K562 (cell line): ENCODE measurements around the gene PTP4A2. TPM values are rescaled to one million over a fixed set of nuclear protein-coding genes. Genes with fewer than 3 reads are reported as not detected.
"Not testable (repeated sequence)": the region's sequence is repeated elsewhere in the genome, so short reads cannot be mapped to it uniquely, and the experiment has no call there.

Experiments
- ATAC-seq: fragments of 200-7000 bp; cut with Tn5 transposase; 3 replicates; pipeline ENCODE4 v1.9.1; 2020; ENCODE audit warnings: moderate library complexity
- BruUV-seq: library from RNA; stranded (reverse); fragments of 400-500 nt; replicated peaks from 2 replicates; lab custom pipeline; 2021; lab: Mats Ljungman, UMichigan
- CTCF ChIA-PET: fragments of 300-600 bp; formaldehyde crosslinking; extraction: SDS; loops from one replicate; lab custom pipeline; 2021; ENCODE audit warnings: low intra/inter-chr PET ratio; lab: Yijun Ruan, JAX
- POLR2A ChIA-PET: fragments of 300-600, 350-650 bp; sonication (Branson Sonifier 250); formaldehyde crosslinking; extraction: SDS; loops from one replicate; lab custom pipeline; 2021; ENCODE audit warnings: antibody characterized with exemption, inconsistent platforms; lab: Yijun Ruan, JAX
- DNase-seq, 4 experiments: peaks; one replicate each; pipeline versions ENCODE4 v3.0.0 to v3.0.0-alpha.2; 2011 to 2018; ENCODE audit warnings: low spot score in 3 of 4, mixed read lengths in 3 of 4; ENCODE audit errors: extremely low read depth in 1 of 4
- FAIRE-seq: peaks from 2 replicates; lab custom pipeline; 2011; peaks lifted over from hg19 to GRCh38; lab: Jason Lieb, UNC
- H2AFZ ChIP-seq: 2 replicates; pipeline ENCODE4 v1.6.0; 2011; ENCODE audit warnings: low read depth, low read length, control low read depth, inconsistent platforms
- H3K27ac ChIP-seq: fragments of 200-600 bp; 3 replicates; pipeline ENCODE4 v1.8.0; 2011; ENCODE audit warnings: low read depth, mild to moderate bottlenecking, control low read depth, inconsistent platforms, low read length, moderate library complexity, mixed read lengths; ENCODE audit errors: extremely low read depth
- H3K27me3 ChIP-seq, 2 experiments: fragments of 300-600 bp in 1 of 2; 2 replicates in 1 of 2; 3 replicates in 1 of 2; pipeline versions ENCODE4 v1.6.0 to v1.8.0; 2011; ENCODE audit warnings: inconsistent platforms in 2 of 2, low read length in 2 of 2, mild to moderate bottlenecking in 1 of 2, mixed read lengths in 1 of 2, moderate library complexity in 1 of 2; ENCODE audit not compliant: control insufficient read depth in 2 of 2, insufficient read depth in 2 of 2
- H3K36me3 ChIP-seq: fragments of 300-600 bp; 3 replicates; pipeline ENCODE4 v1.8.0; 2011; ENCODE audit warnings: mild to moderate bottlenecking, low read length, inconsistent platforms; ENCODE audit not compliant: control insufficient read depth, insufficient read depth
- H3K4me1 ChIP-seq, 2 experiments: fragments of 200-600 bp in 1 of 2; replicated peaks in 1 of 2; 2 replicates in 1 of 2; 3 replicates in 1 of 2; pipeline versions ENCODE4 v1.5.1 to v1.8.0; 2011; ENCODE audit warnings: inconsistent platforms in 2 of 2, low read length in 2 of 2, mild to moderate bottlenecking in 1 of 2, mixed read lengths in 1 of 2, moderate library complexity in 1 of 2; ENCODE audit not compliant: control insufficient read depth in 2 of 2, insufficient read depth in 2 of 2
- H3K4me2 ChIP-seq: 2 replicates; pipeline ENCODE4 v1.6.1; 2011; ENCODE audit warnings: low read length, control low read depth, inconsistent platforms, mixed read lengths; ENCODE audit not compliant: insufficient read depth
- H3K4me3 ChIP-seq: fragments of 200-600 bp; sonication (generic), shearing (Covaris generic); 2 replicates; pipeline ENCODE4 v1.5.1; 2016; ENCODE audit warnings: control low read depth, inconsistent platforms
- H3K79me2 ChIP-seq: fragments of 200-600 bp; 3 replicates; pipeline ENCODE4 v1.8.0; 2011; ENCODE audit warnings: low read length, inconsistent platforms; ENCODE audit not compliant: control insufficient read depth, insufficient read depth
- H3K9ac ChIP-seq, 2 experiments: 2 replicates each; pipeline versions ENCODE4 v1.6.0 to v1.6.1; 2011; ENCODE audit warnings: low read depth in 2 of 2, low read length in 2 of 2, control low read depth in 1 of 2, inconsistent platforms in 1 of 2, mild to moderate bottlenecking in 1 of 2, mixed read lengths in 1 of 2; ENCODE audit not compliant: insufficient read depth in 1 of 2
- H3K9me1 ChIP-seq: one replicate; pipeline ENCODE4 v1.6.0; 2011; ENCODE audit warnings: inconsistent platforms, mild to moderate bottlenecking, low read length, moderate library complexity; ENCODE audit not compliant: control insufficient read depth, insufficient read depth
- H3K9me3 ChIP-seq: replicated peaks from 2 replicates; pipeline ENCODE4 v1.5.1; 2011; ENCODE audit warnings: low read depth, low read length, inconsistent platforms; ENCODE audit not compliant: control insufficient read depth, insufficient read depth
- H4K20me1 ChIP-seq: replicated peaks from 2 replicates; pipeline ENCODE4 v1.6.1; 2011; ENCODE audit warnings: low read length, inconsistent platforms, mixed read lengths; ENCODE audit not compliant: control insufficient read depth, insufficient read depth
- BCOR ChIP-seq: fragments of 450-650 bp; IDR thresholded peaks from 2 replicates; pipeline ENCODE4 v1.6.1; 2016
- FOXK2 ChIP-seq, 2 experiments: fragments of 450-650 bp; IDR thresholded peaks in 1 of 2; conservative IDR thresholded peaks in 1 of 2; 2 replicates each; pipeline ENCODE4 v1.6.1; 2016; ENCODE audit warnings: low read depth in 2 of 2, mild to moderate bottlenecking in 1 of 2
- HMG20B ChIP-seq: fragments of 250-450 bp; sonication (Bioruptor Pico); IDR thresholded peaks from 2 replicates; pipeline ENCODE4 v1.5.0; 2021; ENCODE audit warnings: mild to moderate bottlenecking
- KDM1A ChIP-seq, 2 experiments: fragments of 450-650 bp; IDR thresholded peaks; 2 replicates each; pipeline ENCODE4 v1.6.1; 2016; ENCODE audit warnings: mild to moderate bottlenecking in 2 of 2
- MLLT1 ChIP-seq, 2 experiments: fragments of 450-650 bp; IDR thresholded peaks; 2 replicates each; pipeline ENCODE4 v1.6.1; 2016
- TRIM28 ChIP-seq: fragments of 450-650 bp; IDR thresholded peaks from 2 replicates; pipeline ENCODE4 v1.6.1; 2017
- ZNF146 ChIP-seq: IDR thresholded peaks from one replicate; pipeline ENCODE4 v1.6.1; 2018; ENCODE audit warnings: missing compliant biosample characterization; ENCODE audit not compliant: unreplicated experiment
- ZNF212 ChIP-seq: fragments of 450-650 bp; formaldehyde crosslinking; IDR thresholded peaks from 2 replicates; pipeline ENCODE4 v1.4.0; 2020; ENCODE audit warnings: mild to moderate bottlenecking
- ZNF561 ChIP-seq: fragments of 450-650 bp; formaldehyde crosslinking; conservative IDR thresholded peaks from 2 replicates; pipeline ENCODE4 v1.4.0; 2020; ENCODE audit warnings: mild to moderate bottlenecking, moderate library complexity
- WGBS: fragments of 100-300 bp; shearing (Covaris generic); methylation state at CpG from one replicate; pipeline ENCODE4 v1.1.6; 2016; ENCODE audit warnings: low coverage, mixed read lengths; ENCODE audit not compliant: insufficient coverage; ENCODE audit errors: missing lambda C conversion rate; 5-methylcytosine and 5-hydroxymethylcytosine counted together
- in situ Hi-C: fragments of 300-500 bp; cut with MboI; formaldehyde crosslinking; loops from 4 replicates; pipeline ENCODE4 v1.15.0; 2018; ENCODE audit warnings: inconsistent platforms, mixed read lengths
- intact Hi-C: fragments of 100-400 bp; cut with micrococcal nuclease; formaldehyde crosslinking; loops from 2 replicates; pipeline ENCODE4 v1.14.2; 2022
- polyA plus RNA-seq, 8 experiments: library from polyadenylated mRNA; depleted of rRNA in 4 of 8; stranded (reverse) in 5 of 8; unstranded in 3 of 8; fragments of >200 nt; fragmentation: Nextera tagmentation in 2 of 8; fragmentation: Illumina TruSeq in 1 of 8; extraction: Ambion mirVana in 2 of 8; extraction: Trizol in 1 of 8; gene quantifications; 2 replicates each; pipeline versions ENCODE4 v1.2.1 to v1.2.3, GENCODE V29; 2011 to 2014; ENCODE audit warnings: inconsistent platforms in 1 of 8, missing spikeins in 1 of 8
- total RNA-seq, 7 experiments: library from RNA; depleted of rRNA in 6 of 7; stranded (reverse); fragments of >200 nt in 6 of 7; fragmentation: Illumina TruSeq in 2 of 7; extraction: Trizol in 2 of 7; gene quantifications; 2 replicates each; pipeline versions ENCODE4 v1.2.1 to v1.2.3, GENCODE V29; 2011 to 2021; ENCODE audit warnings: low replicate concordance in 1 of 7

Gene PTP4A2
- total and polyA plus RNA-seq, 9 of the 15 experiments (the other 6 are each of a cell fraction or from before 2014, with no cell fraction given) = 197 to 870 (median 480) TPM

GRCh38 chr1:31897526-31898100 is 40.6 kb downstream of the PTP4A2 start (continued):
- TF ChIP-seq HMG20B (CRISPR knock-in tag) (no peak), ZNF561 (no peak), ZNF212 (CRISPR knock-in tag) (no peak), FOXK2 (conservative IDR thresholded peaks at IDR 0.05 in 1 of 2, IDR thresholded peaks at IDR 0.05 in 1 of 2; ENCODE audit: low read depth in 2 of 2) (no peak), MLLT1 (IDR thresholded peaks at IDR 0.05) (no peak)

DNA sequence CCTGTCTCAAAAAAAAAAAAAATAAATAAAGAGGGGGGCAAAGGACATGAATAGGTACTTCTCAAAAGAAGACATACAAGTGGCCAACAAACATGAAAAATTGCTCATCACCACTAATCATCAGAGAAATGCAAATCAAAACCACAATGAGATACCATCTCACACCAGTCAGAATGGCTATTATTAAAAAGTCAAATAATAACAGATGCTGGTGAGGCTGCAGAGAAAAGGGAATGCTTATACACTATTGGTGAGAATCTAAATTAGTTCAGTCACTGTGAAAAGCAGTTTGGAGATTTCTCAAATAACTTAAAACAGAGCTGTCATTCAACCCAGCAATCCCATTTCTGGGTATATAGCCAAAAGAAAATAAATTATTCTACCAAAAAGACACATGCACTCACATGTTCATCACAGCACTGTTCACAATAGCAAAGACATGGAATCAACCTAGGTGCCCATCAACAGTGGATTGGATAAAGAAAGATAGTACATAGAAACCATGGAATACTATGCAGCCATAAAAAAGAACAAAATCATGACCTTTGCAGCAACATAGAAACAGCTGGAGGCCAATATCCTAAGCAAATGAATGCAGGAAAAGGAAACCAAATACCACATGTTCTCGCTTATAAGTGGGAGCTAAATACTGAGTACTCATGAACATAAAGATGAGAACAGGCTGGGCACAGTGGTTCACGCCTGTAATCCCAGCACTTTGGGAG is 42.5 kb downstream of the PTP4A2 start:
- H3K36me3 ChIP-seq, H3K4me1 ChIP-seq, H3K79me2 ChIP-seq, H3K9me1 ChIP-seq, intact Hi-C loops, H3K9me3 ChIP-seq, H3K9ac ChIP-seq, BruUV-seq, H3K27me3 ChIP-seq, CTCF ChIA-PET, H2AFZ ChIP-seq, H3K4me3 ChIP-seq, H4K20me1 ChIP-seq, H3K27ac ChIP-seq, FAIRE-seq, DNase-seq, in situ Hi-C loops, H3K4me2 ChIP-seq, ATAC-seq: not testable (repeated sequence)
- peak in 1 of 2 experiments; percentile 57; a peak in 1 of 4 replicates for TF ChIP-seq KDM1A (IDR thresholded peaks at IDR 0.05)
- peak; percentile 93 for TF ChIP-seq ZNF146
- peak; percentile 27; the same call in 1 of the 2 replicates for TF ChIP-seq TRIM28
- TF ChIP-seq BCOR = peak; percentile 62
- WGBS = 74% methylated on average over 2 of the region's 2 CpGs
- POLR2A ChIA-PET = interaction anchor here (0.6 to 1.2 kb wide), 2 partner anchors 9 to 178 kb away, joined by 3 to 5 read pairs; no protein-coding TSS in a partner anchor
